ENCODE measurements around the gene EEA1.
A peak's percentile ranks its signal among the peaks of the same experiment; 100 is the strongest.

EEA1 gene

GRCh38 chr12:92938018-92938417 lies 8.9 kb upstream of the EEA1 start:
- DNase-seq (ENCODE audit: extremely low read depth, low read depth): no peak
- TF ChIP-seq CTCF (IDR thresholded peaks at IDR 0.05; ENCODE audit: low read depth, low read length): no peak

GRCh38 chr12:92933606-92934005 lies 4.5 kb upstream of the EEA1 start:
- DNase-seq (ENCODE audit: extremely low read depth, low read depth): no peak
- no peak for TF ChIP-seq CTCF (IDR thresholded peaks at IDR 0.05; ENCODE audit: low read depth, low read length)

- no peak for DNase-seq (ENCODE audit: extremely low read depth, low read depth)
- TF ChIP-seq CTCF (IDR thresholded peaks at IDR 0.05; ENCODE audit: low read depth, low read length): no peak
Measured at GRCh38 chr12:92930421-92930820, 1.3 kb upstream of the EEA1 start.

- TF ChIP-seq CTCF (IDR thresholded peaks at IDR 0.05; ENCODE audit: low read depth, low read length): no peak
- no peak for DNase-seq (ENCODE audit: extremely low read depth, low read depth)
Measured at GRCh38 chr12:92929983-92930382, 888 bp upstream of the EEA1 start.

GRCh38 chr12:92928421-92928961 lies 604 bp downstream of the EEA1 start:
- DNase-seq (ENCODE audit: extremely low read depth, low read depth): peak; percentile 7
- no peak for TF ChIP-seq CTCF (IDR thresholded peaks at IDR 0.05; ENCODE audit: low read depth, low read length)

GRCh38 chr12:92927436-92928281 lies 1.4 kb downstream of the EEA1 start:
- DNase-seq (ENCODE audit: extremely low read depth, low read depth): peak; percentile 10
- TF ChIP-seq CTCF (IDR thresholded peaks at IDR 0.05; ENCODE audit: low read depth, low read length): no peak

- DNase-seq (ENCODE audit: extremely low read depth, low read depth): peak; percentile 1
- TF ChIP-seq CTCF (IDR thresholded peaks at IDR 0.05; ENCODE audit: low read depth, low read length): peak; percentile 11
Measured at GRCh38 chr12:92927055-92927435, 2.0 kb downstream of the EEA1 start.

Data from AG09319 (cell line).